ENCODE data around the gene OR1I1. TPM values are rescaled to one million over a fixed set of nuclear protein-coding genes. Genes with fewer than 3 reads are reported as not detected.
A peak's percentile ranks its signal among the peaks of the same experiment; 100 is the strongest.

The OR1I1 gene
- total RNA-seq, 2 experiments from 2014 or later = not detected

DNA sequence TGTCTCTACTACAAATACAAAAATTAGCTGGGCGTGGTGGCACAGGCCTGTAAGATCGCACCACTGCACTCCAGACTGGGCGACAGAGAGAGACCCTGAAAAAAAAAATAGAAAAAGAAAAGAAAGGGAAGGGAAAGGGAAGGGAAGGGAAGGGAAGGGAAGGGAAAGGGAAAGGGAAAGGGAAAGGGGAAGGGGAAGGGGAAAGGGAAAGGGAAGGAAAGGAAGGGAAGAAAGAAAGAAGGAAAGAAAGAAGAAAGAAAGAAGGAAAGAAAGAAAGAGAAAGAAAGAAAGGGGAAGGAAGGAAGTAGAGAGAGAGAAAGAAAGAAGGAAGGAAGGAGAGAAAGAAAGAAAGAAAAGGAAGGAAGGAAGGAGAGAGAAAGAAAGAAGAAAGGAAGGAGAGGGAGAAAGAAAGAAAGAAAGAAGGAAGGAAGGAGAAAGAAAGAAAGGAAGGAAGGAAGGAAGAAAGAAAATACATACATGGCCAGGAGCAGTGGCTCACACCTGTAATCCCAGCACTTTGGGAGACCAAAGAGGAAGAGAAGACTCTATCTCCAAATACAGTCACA lies 17.1 kb downstream of the OR1I1 start:
- POLR2A ChIA-PET = no interaction called here
- intact Hi-C loops (cut with DNase I, micrococcal nuclease) = no loop called here
- Mint-ChIP-seq H3K4me1 (no peaks in the 10 kb centered on the region), H3K9me3 (ENCODE audit: low read depth) (peaks cover 8% of the 10 kb centered on the region), H3K36me3 (ENCODE audit: low read depth) (peaks cover 3% of the 10 kb centered on the region), H3K27me3 (no peaks in the 10 kb centered on the region), H3K27ac (no peak overlapping the region), H3K4me3 (no peak overlapping the region)
- ATAC-seq (no peak), DNase-seq (no peak)
- CTCF ChIA-PET = interaction anchor here (0.6 to 3.0 kb wide), 5 partner anchors 11 to 77 kb away, joined by 3 to 36 read pairs (median 5); no protein-coding TSS in a partner anchor

DNA sequence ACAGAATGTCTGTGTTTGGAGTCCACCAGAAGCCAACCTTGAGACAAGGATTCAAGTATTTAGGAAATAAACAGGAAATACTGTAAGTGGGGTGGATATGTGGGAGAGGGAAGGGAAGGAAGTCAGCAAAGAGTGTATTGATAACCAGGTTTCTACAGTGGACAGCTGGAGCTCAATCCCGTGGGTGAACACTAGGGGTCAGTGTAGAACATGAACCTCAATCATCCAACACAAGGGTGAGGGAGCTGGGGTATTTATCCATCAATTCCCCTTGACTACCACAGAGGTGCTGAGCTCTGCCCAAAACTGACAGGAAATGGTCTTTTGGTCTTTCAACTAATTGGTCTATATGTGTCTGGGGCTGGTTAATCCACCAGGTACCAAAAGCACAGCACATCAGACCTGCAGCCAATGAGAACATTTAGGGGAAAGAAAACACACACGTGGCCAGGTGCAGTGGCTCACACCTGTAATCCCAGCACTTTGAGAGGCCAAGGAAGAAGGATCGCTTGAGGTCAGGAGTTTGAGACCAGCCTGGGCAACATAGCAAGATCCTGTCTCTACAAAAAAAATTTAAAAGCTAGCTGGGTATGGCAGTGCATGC lies 19.6 kb downstream of the OR1I1 start:
- peaks cover 6% of the 10 kb centered on the region for H3K27me3 Mint-ChIP-seq
- intact Hi-C loops (cut with DNase I, micrococcal nuclease) = loop anchor here (1.0 kb wide), 1 partner anchor 49 kb away; no protein-coding TSS in a partner anchor
- peaks cover 8% of the 10 kb centered on the region for H3K36me3 Mint-ChIP-seq (ENCODE audit: low read depth)
- H3K27ac Mint-ChIP-seq = no peak overlapping the region
- DNase-seq (peak; percentile 80), ATAC-seq (peak; percentile 95)
- H3K4me3 Mint-ChIP-seq = no peak overlapping the region
- POLR2A ChIA-PET = interaction anchor here (0.5 kb wide), 1 partner anchor 173 kb away, joined by 3 read pairs; no protein-coding TSS in a partner anchor
- H3K9me3 Mint-ChIP-seq (ENCODE audit: low read depth) = peaks cover 20% of the 10 kb centered on the region
- CTCF ChIA-PET = interaction anchor here (0.6 to 3.7 kb wide), 25 partner anchors 9 to 413 kb away, joined by 3 to 36 read pairs (median 5); a partner anchor contains a TSS
- peaks cover under 1% of the 10 kb centered on the region for H3K4me1 Mint-ChIP-seq

GRCh38 chr19:15104003-15104402 lies 22.0 kb downstream of the OR1I1 start:
- no peak overlapping the region for H3K4me3 Mint-ChIP-seq
- ChIA-PET POLR2A (no interaction called here), CTCF (interaction anchor here (0.5 to 1.2 kb wide), 4 partner anchors 12 to 451 kb away, joined by 3 to 4 read pairs (median 4); no protein-coding TSS in a partner anchor)
- peaks cover 10% of the 10 kb centered on the region for H3K27me3 Mint-ChIP-seq
- peaks cover 14% of the 10 kb centered on the region for H3K4me1 Mint-ChIP-seq
- intact Hi-C loops (cut with DNase I, micrococcal nuclease) = no loop called here
- H3K9me3 Mint-ChIP-seq (ENCODE audit: low read depth) = peaks cover 20% of the 10 kb centered on the region
- no peak for DNase-seq
- H3K27ac Mint-ChIP-seq = no peak overlapping the region
- ATAC-seq = no peak
- peaks cover 9% of the 10 kb centered on the region for H3K36me3 Mint-ChIP-seq (ENCODE audit: low read depth)

DNA sequence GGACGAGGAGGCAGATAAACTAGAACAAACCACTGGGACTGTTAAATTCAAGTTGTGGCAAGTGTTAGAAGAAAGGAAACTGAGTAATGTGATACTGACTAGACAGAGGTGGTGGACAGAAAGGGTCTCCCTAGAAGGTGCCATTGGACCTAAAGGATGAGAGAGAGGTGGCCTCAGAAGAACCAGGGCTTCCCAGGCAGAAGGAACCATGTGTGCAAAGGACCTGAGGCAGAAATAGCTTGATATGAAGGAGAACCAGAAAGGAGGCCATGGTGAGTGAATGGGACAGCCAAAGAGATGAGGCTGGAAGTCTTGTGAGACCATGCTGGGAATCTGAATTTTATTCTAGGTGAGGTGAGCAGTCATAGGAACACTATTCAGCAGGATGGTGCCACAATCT lies 22.4 kb downstream of the OR1I1 start:
- no peak overlapping the region for H3K4me3 Mint-ChIP-seq
- peaks cover 20% of the 10 kb centered on the region for H3K9me3 Mint-ChIP-seq (ENCODE audit: low read depth)
- peaks cover 10% of the 10 kb centered on the region for H3K27me3 Mint-ChIP-seq
- ChIA-PET POLR2A (no interaction called here), CTCF (interaction anchor here (1.0 to 1.2 kb wide), 3 partner anchors 47 to 451 kb away, joined by 3 read pairs; no protein-coding TSS in a partner anchor)
- peaks cover 9% of the 10 kb centered on the region for H3K36me3 Mint-ChIP-seq (ENCODE audit: low read depth)
- no peak overlapping the region for H3K27ac Mint-ChIP-seq
- DNase-seq (no peak), ATAC-seq (no peak)
- H3K4me1 Mint-ChIP-seq = peaks cover 14% of the 10 kb centered on the region
- intact Hi-C loops (cut with DNase I, micrococcal nuclease) = no loop called here

- intact Hi-C loops (cut with DNase I, micrococcal nuclease) = no loop called here
- POLR2A ChIA-PET = no interaction called here
- no peak for DNase-seq
- Mint-ChIP-seq H3K27ac (no peak overlapping the region), H3K27me3 (peaks cover 10% of the 10 kb centered on the region), H3K36me3 (ENCODE audit: low read depth) (peaks cover 9% of the 10 kb centered on the region), H3K4me3 (no peak overlapping the region), H3K9me3 (ENCODE audit: low read depth) (peaks cover 20% of the 10 kb centered on the region), H3K4me1 (peaks cover 14% of the 10 kb centered on the region)
- no peak for ATAC-seq
- CTCF ChIA-PET = interaction anchor here (0.6 to 1.1 kb wide), 2 partner anchors 9 to 46 kb away, joined by 3 read pairs; no protein-coding TSS in a partner anchor
These were observed 23.0 kb downstream of the OR1I1 start for GRCh38 chr19:15105044-15105443.

DNA sequence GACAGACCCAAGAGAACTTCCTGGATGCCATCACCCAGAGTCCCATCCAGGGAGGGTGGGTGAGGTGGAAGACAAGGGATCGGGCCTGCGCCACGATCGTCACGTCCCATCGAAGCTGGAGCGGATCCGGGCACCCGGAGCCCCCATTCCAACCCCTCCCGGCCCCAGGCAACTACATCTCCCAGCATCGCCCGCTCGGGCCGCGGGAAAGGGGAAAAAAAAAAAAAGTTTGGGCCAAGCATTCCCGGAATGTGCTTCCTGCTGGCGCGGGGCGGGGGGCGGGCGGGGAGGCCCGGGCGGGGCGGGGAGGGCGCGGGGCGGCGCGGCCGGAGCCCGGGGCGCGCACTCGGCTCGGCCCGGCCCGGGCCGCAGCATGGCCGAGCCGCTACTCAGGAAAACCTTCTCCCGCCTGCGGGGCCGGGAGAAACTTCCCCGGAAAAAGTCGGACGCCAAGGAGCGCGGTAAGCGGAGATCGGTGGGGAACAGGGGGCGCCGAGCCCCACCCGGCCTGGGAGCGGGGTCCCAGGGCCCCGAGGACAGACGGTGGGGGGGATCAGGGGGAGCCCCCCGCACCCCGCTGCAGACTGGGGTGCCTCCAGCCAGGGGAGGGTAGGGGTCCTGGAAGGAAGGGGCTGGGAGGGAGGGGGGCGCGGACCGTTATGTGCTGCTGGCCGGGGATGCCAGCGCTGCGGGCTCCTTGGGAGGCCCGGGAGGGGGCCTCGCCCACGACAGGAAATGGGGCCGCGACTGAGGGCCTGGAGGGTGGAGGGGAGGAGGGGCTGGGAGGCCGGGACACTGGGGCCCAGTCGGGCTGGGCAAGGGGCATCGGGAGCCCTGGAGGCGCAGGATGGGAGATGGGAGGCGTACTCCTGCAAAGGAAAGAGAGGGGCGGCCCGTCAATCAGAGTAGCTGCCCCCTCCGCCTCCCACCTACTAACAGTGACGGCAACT lies 25.3 kb downstream of the OR1I1 start, which contains the start of gene SYDE1:
Gene SYDE1 (plus strand): TSS at position 341 of the 950 bp plus-strand sequence. CDS start 33 bp downstream, at position 374.
- Mint-ChIP-seq H3K4me3 (peak within 1 kb of the TSS; percentile 72), H3K9me3 (ENCODE audit: low read depth) (peaks cover 17% of the 10 kb centered on the region), H3K4me1 (peaks cover 14% of the 10 kb centered on the region), H3K27ac (peak within 1 kb of the TSS; percentile 76), H3K36me3 (ENCODE audit: low read depth) (peaks cover 9% of the 10 kb centered on the region), H3K27me3 (peaks cover 10% of the 10 kb centered on the region)
- CTCF ChIA-PET = interaction anchor here (0.9 to 1.0 kb wide), 2 partner anchors 12 to 16 kb away, joined by 3 read pairs; no protein-coding TSS in a partner anchor
- intact Hi-C loops (cut with DNase I, micrococcal nuclease) = loop anchor here in 1 of 2 experiments (1.0 kb wide), 1 partner anchor 18 kb away; a partner anchor contains a TSS
- DNase-seq = peak; percentile 76
- peak; percentile 81 for ATAC-seq
- POLR2A ChIA-PET = no interaction called here

DNA sequence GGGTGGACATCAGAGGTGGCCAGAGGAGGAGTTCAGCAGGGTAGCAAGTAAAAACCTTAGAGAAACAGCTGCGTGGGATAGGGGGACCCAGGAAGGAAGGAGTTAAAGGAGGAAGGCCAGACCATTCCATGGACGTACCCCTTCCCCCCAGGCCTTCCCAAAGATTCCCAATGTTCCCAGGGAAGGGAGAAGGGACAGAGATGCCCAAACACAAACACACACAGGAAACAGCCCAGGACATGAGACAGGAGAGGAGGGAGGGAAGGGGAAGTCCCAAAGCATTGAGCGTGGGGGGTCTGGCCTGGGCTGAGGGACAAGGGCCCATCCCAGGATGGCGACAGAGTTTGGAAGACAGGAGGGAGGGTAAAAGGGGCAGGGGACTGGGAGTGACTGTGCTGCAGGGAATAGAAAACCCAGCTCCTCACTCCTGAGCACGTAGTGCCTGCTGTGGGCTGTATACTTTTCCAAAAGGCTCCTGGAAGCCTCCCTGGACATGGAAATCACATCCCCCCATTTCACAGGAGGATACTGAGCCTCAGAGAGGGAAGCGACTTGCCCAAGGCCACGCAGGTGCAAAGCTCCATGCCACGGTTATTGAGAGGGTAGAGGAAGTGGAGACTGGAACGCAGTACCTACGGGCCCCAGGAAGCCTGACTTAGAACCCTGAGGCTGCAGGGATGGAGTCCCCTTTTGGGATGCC lies 26.3 kb downstream of the OR1I1 start:
- intact Hi-C loops (cut with DNase I, micrococcal nuclease) = no loop called here
- H3K27me3 Mint-ChIP-seq = peaks cover 10% of the 10 kb centered on the region
- peak overlapping the region; percentile 72 for H3K4me3 Mint-ChIP-seq
- peaks cover 17% of the 10 kb centered on the region for H3K9me3 Mint-ChIP-seq (ENCODE audit: low read depth)
- CTCF ChIA-PET = interaction anchor here (0.9 to 1.3 kb wide), 2 partner anchors 11 to 46 kb away, joined by 3 read pairs; no protein-coding TSS in a partner anchor
- H3K36me3 Mint-ChIP-seq (ENCODE audit: low read depth) = peaks cover 9% of the 10 kb centered on the region
- no peak for ATAC-seq
- POLR2A ChIA-PET = no interaction called here
- DNase-seq = no peak
- H3K4me1 Mint-ChIP-seq = peaks cover 14% of the 10 kb centered on the region
- no peak overlapping the region for H3K27ac Mint-ChIP-seq

DNA sequence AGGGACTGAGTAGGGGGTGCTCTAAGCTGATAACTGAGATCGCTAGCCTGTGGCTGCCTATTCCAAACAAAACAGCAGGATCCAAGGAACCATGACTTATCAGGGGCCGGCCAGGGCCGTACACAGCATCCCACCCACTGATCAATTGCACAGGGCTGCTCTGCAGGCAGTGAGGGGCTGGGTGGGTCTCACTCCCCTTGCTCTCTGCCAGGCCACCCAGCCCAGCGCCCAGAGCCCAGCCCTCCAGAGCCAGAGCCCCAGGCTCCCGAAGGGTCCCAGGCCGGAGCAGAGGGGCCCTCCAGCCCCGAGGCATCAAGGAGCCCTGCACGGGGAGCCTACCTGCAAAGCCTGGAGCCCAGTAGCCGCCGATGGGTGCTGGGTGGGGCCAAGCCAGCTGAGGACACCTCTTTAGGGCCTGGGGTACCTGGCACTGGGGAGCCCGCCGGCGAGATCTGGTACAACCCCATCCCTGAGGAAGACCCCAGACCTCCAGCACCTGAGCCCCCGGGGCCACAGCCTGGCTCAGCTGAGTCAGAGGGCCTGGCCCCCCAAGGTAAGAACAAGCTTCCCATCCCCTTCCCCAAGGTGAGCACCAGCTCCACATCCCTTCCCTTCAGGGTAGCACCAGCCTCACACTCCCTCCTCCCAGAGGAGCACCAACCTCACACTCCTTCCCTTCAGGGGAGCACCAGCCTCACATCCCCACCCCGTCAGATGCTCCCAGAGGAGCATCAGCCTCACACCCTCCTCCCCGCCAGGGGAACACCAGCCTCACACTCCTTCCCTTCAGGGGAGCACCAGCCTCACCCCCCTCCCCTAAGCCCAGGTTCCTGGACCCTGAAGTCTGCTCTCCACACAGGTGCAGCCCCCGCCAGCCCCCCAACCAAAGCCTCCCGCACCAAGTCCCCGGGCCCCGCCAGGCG lies 27.1 kb downstream of the OR1I1 start:
- Mint-ChIP-seq H3K4me1 (peaks cover 14% of the 10 kb centered on the region), H3K9me3 (ENCODE audit: low read depth) (peaks cover 12% of the 10 kb centered on the region), H3K27ac (no peak overlapping the region), H3K4me3 (no peak overlapping the region), H3K36me3 (ENCODE audit: low read depth) (peaks cover 6% of the 10 kb centered on the region), H3K27me3 (peaks cover 10% of the 10 kb centered on the region)
- intact Hi-C loops (cut with DNase I, micrococcal nuclease) = no loop called here
- ATAC-seq = no peak
- no peak for DNase-seq
- CTCF ChIA-PET = interaction anchor here (1.3 kb wide), 1 partner anchor 45 kb away, joined by 3 read pairs; no protein-coding TSS in a partner anchor
- POLR2A ChIA-PET = no interaction called here

GRCh38 chr19:15109768-15110417 lies 27.9 kb downstream of the OR1I1 start:
- peaks cover 6% of the 10 kb centered on the region for H3K9me3 Mint-ChIP-seq (ENCODE audit: low read depth)
- ATAC-seq (no peak), DNase-seq (no peak)
- ChIA-PET CTCF (no interaction called here), POLR2A (interaction anchor here (0.6 kb wide), 1 partner anchor 400 kb away, joined by 3 read pairs; no protein-coding TSS in a partner anchor)
- H3K27ac Mint-ChIP-seq = no peak overlapping the region
- intact Hi-C loops (cut with DNase I, micrococcal nuclease) = no loop called here
- H3K36me3 Mint-ChIP-seq (ENCODE audit: low read depth) = peaks cover 9% of the 10 kb centered on the region
- peaks cover 10% of the 10 kb centered on the region for H3K27me3 Mint-ChIP-seq
- no peak overlapping the region for H3K4me3 Mint-ChIP-seq
- peaks cover 14% of the 10 kb centered on the region for H3K4me1 Mint-ChIP-seq

Data from activated CD4-positive, alpha-beta T cell treated with anti-CD3 and anti-CD28 coated beads for 36 hours (primary cell).